Stimulated activated CD4-positive, alpha-beta T cell treated with anti-CD3 and anti-CD28 coated beads, TNF-alpha, amount 100 ng/mL, for 1 hour (primary cell): ENCODE results near the gene FAM174B.

Experiments
- DNase-seq, 3 donors: peaks; one replicate each; pipeline ENCODE4 v3.0.0-alpha.2; 2020; ENCODE audit warnings: low read depth in 3 of 3, low spot score in 1 of 3

FAM174B gene

GRCh38 chr15:92655178-92655995, at the start of gene FAM174B:
TSS of gene FAM174B (minus strand) at chr15:92655775.
- DNase-seq = peak in 1 of 3 donors; percentile 25

GRCh38 chr15:92696096-92696495, 40.5 kb upstream of the FAM174B start:
- no peak for DNase-seq

DNA sequence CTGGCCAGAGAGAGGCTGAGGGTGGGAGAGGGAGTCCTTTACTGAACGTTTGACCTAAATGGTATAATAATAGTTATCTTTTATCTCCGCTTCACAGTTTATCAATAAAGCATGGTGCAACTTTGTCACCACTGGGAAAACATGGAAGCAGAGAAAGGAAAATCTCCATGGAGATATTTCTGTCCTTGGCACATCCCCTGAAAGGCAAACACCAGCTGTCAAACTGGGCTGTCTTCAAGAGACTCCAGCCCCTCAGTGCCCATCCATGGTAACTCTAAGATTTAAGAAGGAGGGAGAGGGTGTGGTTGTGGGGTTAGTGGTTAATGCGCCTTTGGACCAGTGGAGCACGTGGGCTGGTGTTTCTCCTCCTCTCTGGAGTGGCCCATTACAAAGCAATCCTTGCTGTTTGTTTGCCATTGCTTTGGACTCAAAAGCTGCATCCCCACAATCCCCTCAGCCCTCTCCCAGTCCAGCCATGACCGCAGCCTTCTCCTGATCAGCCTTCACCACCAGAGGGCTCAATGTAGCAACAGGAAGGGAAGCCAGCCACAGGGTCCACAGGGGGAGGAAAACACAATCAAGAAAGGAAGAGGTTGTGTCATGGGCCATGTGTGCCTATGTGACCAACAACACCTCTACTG, 38.2 kb upstream of the FAM174B start:
- no peak for DNase-seq

DNA sequence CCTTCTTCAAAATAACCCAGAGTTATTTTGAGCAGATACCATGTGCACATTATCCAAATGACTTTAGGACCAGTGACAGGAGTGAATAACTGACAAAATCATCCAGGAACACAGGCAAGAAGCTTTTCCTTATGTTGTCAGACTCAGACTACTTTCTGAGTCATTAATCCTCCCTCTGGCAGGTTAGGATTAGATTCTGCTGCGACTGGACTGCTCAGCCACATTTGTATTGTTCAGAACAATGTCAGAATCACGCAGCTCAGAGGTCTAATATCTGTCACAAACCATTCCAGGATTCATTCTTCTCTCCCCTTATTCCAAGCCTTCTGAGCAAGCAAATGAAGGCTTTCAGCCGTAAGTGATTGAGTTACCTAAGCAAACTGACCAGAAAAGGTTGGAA, 34.8 kb upstream of the FAM174B start:
- no peak for DNase-seq

DNA sequence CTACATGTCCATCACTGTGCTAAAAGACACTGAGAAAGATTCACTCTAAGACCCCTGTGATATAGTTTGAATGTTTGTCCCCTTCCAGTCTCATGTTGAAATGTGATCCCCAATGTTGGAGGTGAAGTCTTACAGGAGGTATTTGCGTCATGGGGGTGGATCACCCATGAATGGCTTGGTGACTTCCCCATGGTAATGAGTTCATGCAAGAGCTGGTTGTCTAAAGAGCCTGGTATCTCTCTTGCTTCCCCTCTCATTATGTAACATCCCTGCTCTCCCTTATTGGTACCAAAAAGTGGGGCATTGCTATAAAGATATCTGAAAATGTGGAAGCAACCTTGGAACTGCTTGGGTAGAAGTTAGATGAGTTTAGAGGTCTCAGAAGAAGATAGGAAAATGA, 32.2 kb upstream of the FAM174B start:
- no peak for DNase-seq

DNA sequence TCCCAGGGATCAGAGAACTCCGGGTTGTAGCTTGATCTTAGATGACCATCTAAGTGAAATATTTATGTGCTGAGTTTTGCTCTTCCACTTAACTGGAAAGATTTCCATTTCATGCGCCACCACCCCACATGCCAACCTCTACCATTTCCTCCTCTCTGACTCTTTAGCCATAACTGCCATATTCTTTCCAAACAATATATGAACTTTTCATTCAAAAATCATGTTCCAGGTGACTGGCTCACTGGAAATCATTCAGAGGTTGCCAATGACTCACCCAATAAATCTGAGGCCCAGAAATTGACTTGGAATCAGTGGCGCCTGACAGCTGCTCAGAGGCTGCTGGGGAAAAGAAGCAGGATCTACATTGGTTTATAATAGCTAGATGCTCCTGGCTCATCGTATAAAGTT, 31.6 kb upstream of the FAM174B start:
- no peak for DNase-seq

- no peak for DNase-seq
Observed at GRCh38 chr15:92683511-92683834, 27.9 kb upstream of the FAM174B start.

GRCh38 chr15:92682741-92683510, 27.4 kb upstream of the FAM174B start:
- DNase-seq = no peak

- DNase-seq = no peak
Observed at GRCh38 chr15:92681141-92681631, 25.6 kb upstream of the FAM174B start.

DNA sequence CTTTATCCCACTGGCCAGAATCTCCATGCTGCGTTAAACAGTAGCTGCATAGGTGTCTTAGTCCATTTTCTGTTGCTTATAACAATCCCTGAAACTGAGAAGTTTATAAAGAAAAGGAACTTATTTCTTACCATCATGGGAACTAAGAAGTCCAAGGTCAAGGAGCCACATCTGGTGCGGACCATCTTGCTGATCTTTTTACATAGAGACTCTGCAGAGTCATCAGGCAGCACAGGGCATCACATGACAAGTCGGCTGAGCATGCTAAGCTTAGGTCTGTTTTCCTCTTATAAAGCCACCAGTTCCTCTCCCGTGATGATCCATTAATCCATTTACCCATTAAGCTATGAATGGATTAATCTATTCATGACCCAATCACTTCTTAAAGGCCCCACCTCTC, 22.4 kb upstream of the FAM174B start:
- no peak for DNase-seq

DNA sequence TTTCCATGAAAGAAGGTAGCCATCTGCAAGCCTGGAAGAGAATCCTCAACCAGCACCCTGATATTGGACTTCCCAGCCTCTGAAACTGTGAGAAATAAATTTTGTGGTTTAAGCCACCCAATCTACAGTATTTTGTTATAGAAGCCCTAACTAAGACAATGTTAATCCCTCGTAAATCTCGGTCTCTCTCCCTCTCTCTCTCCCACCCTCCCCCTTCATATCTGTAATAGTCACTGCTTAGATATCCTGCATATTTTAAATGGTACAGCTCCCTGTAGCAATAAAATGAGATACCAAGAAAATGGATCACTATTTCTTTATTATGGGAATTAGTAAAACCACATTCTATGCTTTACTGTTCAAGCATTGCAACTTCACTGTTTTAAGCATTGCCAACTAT, 21.0 kb upstream of the FAM174B start:
- no peak for DNase-seq

GRCh38 chr15:92675485-92675884, 19.9 kb upstream of the FAM174B start:
- no peak for DNase-seq

DNA sequence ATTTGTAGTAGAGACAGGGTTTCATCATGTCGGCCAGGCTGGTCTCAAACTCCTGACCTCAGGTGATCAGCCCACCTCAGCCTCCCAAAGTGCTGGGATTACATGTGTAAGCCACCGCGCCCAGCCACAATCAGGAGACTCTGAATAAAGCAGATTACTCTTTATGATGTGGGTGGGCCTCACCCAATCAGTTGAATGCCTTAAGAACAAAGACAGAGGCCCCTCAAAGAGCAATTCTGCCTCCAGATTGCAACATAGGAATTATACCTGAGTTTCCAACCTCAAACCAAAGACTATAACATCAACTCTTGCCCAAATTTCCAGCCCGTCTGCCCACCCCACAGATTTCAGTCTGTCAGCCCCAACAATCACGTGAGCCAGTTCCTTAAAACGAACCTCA, 18.8 kb upstream of the FAM174B start:
- no peak for DNase-seq

DNA sequence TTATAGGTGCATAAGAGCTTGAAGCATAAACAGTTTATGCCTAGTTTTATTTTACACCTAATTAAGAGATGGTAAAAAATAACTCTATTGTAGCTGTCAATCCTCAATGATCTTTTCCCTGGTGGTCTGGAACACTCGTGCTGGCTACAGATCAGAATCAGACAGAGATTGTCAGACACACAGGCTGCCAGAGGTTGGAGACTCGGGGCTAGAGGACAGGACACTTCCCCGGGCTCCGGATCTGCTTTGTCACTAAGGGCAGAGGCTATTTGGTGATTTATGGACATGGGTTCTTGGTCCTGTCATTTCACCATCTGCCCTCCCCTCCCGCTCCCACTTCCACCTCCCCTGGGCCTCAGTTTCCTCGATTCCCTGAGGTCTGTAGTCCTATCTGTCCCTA, 16.5 kb upstream of the FAM174B start:
- DNase-seq = no peak

DNA sequence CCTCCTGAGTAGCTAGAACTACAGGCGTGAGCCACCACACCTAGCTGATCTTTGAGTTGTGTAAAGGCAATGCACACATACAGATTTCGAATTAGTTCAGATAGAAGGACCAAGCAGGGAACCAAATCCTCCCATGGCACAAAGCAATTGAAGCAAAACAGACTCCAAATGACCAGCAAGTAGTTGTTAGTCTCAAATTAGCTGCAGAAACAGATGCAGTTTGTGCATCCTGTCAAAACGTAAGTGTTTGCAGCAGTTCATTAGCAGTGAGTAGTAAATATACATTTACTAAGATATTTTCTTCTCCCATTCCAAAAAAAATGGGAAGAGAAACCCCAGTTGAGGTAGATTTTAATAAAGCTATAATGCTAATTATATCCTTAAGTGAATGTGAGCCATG, 15.8 kb upstream of the FAM174B start:
- no peak for DNase-seq

DNA sequence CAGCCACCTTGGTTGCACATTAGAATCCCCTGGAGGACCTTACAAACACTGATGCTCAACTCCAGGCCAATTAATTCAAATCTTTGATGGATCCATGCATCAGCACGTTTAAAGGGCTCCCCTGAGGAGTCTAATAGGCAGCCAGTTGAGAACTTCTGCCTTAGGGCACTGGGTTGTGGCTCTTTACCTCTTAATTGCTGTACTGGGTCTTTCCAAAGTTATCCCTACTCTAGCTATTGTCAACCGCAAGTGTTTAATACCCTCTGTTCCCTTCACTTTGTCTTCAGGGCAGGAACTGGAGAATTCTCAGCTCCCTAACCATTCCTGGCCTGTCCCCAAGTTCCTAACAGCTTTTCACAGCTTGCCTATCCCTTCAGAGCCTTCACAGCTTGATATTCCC, 15.0 kb upstream of the FAM174B start:
- DNase-seq = no peak

DNA sequence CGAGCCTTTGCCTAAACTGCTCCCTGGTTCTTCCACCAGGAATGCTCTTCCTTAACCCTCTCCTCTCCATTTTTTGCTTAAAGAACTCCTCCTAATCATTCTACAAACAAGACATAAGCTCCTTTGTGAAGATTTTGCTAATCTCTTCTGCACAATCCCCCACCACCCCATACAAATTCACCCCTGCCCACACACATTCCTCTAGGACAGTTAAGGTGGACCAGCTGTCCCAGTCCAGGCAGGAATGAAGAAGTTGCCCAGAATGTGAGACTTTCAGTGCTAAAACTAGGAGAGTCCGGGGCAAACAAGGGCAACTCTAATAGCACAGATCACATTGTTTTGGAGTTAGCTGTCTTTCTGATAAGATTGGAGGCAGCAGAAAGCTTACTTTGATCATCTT, 13.9 kb upstream of the FAM174B start:
- DNase-seq = no peak

DNA sequence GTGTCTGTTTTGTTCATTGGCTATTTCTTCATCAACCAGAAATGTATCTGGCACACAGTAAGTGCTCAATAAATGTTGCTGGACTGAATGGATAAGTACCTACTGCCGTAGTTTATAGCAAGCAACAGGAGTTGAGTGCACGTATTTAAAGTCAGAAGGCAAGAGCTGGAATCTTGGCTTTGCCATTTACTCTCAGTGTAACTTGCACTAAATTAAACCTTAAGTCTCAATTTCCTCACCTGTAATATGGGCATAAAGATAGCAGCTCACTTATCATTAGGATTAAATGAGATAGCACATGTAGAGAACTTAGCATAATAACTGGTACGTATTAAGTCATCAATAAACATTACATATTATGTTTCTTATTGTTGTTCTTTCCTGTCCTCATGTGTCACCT, 13.0 kb upstream of the FAM174B start:
- DNase-seq = no peak

GRCh38 chr15:92667970-92668485, 12.5 kb upstream of the FAM174B start:
- DNase-seq = no peak

GRCh38 chr15:92667287-92667904, 11.8 kb upstream of the FAM174B start:
- DNase-seq = no peak

- DNase-seq = no peak
Observed at GRCh38 chr15:92666780-92667179, 11.2 kb upstream of the FAM174B start.
